Activated CD8-positive, alpha-beta memory T cell treated with anti-CD3 and anti-CD28 coated beads for 48 hours (primary cell): ENCODE results near the gene LRP10.
"Not testable (repeated sequence)": the region's sequence is repeated elsewhere in the genome, so short reads cannot be mapped to it uniquely, and the experiment has no call there.

Experiments used
- DNase-seq, 3 experiments: peaks; one replicate each; pipeline ENCODE4 v3.0.0-alpha.2; 2020; ENCODE audit warnings: low read depth in 2 of 3, low spot score in 2 of 3

LRP10 gene

DNA sequence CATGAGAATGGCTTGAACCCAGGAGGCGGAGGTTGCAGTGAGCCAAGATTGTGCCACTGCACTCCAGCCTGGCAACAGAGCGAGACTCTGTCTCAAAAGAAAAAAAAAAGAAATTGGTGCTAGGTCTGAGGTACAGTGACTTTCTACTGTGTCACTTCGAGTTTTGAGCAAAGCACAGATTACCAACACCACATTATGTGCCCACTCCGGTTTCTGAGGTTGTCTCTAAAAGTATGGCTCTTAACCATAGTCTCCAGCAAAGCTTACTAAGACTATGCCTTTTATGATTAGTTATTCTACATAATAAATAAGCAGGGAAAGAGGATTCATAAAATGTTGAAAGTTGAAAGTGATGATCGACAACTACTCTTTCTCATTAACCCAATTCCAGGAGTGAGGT, 39.4 kb downstream of the LRP10 start:
- no peak for DNase-seq

DNA sequence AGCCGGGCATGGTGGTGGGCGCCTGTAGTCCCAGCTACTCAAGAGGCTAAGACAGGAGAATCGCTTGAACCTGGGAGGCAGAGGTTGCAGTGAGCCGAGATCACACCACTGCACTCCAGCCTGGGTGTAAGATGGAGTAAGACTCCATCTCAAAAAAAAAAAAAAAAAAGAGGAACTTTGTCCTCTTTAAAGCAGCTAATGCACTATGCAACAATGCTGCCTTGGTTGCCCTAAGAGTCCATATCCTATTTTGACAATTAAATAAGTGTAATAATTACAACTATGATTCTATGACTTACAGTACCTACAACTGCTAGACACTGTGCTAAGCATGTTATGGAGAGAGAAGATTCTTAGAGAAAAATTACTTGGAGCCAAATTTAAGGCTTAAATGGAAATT, 43.3 kb downstream of the LRP10 start:
- not testable (repeated sequence) for DNase-seq

DNA sequence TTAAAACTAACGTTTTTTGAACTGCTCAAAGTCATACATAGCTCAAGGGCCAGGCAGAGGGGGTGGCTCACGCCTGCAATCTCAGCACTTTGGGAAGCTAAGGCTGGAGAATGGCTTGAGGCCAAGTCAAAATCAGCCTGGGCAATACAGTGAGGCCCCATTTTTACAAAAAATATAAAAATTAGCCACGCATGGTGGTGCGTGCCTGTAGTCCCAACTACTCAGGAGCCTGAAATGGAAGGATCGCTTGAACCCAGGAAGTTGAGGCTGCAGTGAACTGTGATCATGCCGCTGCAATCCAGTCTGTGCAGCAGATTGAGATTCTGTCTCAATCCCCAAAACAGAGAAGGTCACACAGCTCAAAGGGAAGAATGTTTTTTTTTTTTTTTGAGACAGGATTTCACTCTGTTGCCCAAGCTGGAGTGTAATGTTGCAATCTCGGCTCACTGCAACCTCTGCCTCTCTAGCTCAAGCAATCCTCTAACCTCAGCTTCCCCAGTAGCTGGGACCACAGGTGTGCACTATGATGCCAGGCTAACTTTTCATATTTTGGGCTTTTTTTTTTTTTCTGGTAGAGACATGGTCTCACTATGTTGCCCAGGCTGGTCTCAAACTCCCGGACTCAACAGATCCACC, 44.5 kb downstream of the LRP10 start:
- no peak for DNase-seq

DNA sequence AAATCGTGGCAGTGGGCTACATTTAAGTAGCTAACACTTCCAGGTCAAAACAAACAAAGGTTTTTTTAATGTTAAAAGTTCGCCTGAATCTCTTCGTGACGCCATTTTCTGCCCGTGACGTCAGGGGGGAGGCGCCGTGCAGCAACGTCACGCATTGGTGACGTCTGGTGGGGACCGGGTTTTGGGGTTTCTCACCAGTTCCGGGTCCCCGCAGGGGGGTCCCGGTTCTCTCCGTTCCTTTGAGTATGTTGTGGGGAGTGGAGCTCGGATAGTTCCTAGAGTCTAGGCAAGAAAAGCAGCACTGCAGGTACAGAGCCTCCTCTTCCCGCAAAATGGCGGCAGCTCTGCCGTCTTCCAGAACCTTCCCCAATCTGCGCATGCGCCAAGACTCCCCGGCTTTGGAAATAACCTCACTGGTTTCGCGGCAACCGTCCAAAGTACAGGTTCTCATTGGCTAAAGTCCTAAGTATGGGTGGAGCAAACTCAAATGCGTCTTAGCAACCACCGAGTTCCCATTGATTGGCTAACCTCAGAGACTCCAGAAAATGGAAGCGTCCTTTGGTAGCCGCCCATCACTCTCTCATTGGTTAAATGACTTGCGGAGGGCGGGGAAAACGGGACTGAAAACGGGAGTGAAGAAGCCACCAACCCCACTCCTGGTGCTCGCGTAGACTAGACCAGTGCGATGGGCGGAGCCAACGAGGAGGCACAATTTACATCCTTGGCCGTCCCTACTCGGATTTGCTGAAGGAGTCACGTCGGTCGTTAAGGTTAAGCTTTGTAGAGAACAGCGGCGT, 47.5 kb downstream of the LRP10 start, which contains the start of gene RBM23:
RBM23 (minus strand) TSS at position 346 of the 797 bp plus-strand sequence.
- DNase-seq: peak; percentile 97 to 99 (median 99)

DNA sequence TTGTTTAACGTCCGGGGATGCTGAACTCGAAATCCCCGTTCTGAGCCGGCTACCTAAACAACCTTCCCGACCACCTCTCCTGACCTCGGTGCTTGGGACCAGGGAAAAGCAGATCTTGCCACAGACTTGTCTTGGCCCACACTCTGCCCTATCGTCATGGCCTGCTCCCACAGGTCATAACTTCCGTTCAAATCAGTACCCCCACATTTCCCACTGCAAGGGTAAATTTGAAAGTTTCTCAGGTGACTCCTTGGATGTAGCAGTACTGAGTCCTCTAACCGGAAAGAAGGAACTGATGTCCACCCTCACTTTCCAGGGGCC, 48.0 kb downstream of the LRP10 start:
- DNase-seq: no peak

DNA sequence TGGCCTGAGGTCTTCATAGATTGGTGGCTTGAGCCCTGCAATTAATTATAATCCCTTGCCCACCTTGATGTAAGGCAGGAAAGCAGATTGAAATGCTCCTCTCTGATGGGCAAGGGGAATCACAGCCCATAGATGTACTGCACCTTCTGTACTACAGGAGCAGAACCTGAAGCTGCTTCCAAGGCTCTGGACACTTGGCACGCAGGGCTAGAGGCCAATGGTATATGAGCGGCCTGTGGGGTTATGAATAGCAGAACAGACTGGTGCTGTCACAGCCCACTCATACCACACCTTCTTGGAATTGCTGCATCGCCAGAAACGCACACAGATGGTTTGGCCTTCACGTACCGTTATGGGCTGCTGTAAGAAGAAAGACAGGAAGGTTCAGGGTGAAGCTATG, 49.2 kb downstream of the LRP10 start:
- no peak for DNase-seq

DNA sequence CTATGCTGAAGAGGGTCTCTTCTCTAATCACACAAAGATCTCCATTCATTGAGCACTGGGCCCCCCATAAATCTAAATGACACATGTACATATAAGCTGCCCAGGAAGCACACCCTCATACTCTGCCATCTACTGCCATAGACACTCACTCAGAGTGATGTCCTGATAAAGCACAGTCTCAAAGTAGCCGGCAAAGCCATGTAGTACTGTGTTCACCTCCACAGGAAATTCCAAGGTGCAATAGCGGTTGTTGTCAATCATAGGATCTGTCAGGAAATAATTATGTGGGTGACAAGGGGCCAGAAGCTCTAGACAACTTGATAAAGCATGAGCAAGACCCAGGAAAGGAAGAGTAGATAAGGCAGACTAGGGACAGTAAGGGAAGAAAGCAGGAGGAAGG, 50.8 kb downstream of the LRP10 start:
- no peak for DNase-seq

DNA sequence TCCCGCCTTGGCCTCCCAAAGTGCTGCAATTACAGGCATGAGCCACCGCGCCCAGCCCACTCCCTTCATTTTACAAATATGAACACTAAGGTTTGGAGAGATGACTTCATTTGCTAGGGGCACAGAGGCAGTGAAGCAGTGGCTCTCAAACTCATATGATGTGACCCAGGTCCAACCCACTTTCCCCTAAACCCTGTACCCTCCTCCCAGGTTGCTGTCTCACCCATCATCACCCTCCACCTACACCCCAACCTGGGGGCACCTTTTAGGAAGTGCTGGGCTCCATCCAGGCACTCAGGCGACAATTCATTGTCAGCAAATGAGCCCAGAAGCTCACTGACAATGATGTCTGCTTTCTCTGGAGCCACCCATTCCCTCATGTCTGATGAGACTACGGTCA, 52.2 kb downstream of the LRP10 start:
- DNase-seq: no peak

DNA sequence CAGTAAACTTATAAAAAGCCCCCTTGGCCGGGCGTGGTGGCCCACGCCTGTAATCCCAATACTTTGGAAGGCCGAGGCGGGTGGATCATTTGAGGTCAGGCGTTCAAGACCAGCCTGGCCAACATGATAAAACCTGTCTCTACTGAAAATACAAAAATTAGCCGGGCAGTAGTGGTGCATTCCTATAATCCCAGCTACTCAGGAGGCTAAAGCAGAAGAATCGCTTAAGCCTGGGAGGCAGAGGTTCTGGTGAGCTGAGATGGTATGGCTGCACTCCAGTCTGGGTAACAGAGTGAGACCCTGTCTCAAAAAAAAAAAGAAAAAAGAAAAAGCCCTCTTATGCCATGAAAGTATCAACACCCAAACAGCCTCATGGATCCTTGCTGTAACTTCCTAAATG, 54.0 kb downstream of the LRP10 start:
- no peak for DNase-seq

DNA sequence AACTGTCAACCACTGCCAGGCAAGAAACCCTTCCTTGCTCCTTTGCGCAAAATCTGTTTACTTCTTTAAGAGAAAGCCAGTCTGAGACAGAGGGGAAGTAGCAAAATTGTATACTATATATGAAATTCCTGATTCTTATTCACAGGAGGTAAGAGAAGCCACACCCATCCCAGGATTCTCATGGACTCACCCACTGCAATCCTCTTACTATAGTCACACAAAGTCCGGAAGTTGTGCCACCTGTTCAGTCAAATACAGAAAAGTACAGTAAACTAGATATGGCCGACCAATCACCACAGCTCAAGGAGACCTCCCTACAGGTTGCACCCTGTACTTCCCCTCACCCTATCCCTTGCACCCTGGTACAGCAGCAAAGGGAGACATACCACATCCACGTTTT, 54.8 kb downstream of the LRP10 start:
- no peak for DNase-seq

DNA sequence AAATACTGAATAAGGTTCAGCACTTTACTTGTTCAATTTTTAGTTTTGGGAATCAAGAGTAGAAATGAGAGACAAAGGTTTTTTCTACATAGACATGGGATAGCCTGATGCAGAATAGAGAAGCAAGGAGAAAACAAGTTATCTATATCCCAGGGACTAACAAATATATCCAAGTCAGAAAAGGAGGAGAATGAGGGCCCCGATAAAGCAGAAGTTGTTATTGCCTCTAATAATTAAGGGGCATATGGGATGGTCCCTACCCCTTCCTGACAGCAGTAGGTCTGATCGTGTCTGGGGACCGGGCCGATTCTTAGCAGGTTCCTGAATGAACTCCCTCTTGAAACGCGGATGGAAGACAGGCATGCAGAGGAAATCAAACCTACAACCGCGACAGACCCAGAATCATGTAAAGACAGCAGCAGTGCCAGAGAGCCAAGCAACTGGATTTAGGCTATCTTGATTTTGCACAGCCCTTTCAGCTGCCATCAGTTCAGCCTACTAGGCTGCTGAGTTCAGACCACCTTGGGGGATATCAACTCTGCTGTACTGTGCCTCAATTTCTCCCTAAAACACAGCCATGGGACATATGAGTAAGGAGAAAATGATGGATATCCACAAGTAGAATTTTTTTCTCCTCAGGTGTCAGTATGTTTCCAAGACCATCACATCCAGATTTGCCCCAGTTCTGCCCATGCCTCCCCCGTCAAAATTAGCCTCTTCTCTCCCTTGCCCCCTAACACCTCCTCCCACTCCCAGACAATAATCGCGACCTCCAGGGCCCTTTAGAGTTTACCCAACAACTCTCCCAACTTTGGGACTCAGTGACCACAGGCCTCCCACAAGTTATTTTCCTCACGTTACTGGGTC, 56.9 kb downstream of the LRP10 start:
- no peak for DNase-seq

DNA sequence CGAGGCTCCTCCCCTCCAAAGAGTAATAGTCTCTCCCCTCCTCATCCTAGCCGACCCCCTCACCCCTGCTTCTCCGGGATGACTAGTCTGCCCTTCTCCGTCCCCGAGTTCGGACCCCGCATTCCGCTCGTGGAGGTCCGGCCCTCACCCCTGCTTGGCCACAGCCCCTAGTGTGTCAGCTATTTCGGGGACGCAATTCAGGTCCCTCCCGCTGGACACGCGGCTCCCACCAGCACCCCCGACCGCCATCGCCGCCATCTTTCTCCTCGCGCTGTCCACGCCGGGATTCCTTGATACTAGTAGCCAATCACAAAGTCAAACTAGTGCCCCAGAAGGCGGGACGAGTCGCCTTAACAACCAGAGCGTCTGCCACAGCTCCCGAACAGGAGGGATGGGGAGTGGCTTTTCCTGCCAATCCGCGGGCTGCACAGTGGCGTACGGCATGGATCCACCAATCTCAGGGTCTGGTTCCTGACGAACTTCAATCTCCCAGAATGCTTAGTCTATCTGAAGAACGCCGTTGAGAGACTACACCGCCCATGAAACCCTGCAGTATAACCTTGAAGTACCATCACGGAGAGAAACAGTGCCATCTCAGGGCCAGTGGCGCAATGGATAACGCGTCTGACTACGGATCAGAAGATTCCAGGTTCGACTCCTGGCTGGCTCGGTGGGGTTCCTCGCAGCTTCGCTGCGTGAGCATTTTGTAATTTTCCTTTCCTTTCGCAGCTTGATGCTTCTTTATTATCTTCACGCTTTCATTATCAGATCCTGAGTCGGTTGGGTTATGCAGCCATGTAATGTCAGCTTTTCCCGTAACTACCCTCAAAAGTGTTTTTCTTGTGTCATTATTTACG, 57.8 kb downstream of the LRP10 start, which contains the start of gene PRMT5:
PRMT5 (minus strand) TSS at position 273 of the 857 bp plus-strand sequence; CDS start at position 258, 15 bp downstream.
- peak; percentile 90 to 100 (median 99) for DNase-seq

DNA sequence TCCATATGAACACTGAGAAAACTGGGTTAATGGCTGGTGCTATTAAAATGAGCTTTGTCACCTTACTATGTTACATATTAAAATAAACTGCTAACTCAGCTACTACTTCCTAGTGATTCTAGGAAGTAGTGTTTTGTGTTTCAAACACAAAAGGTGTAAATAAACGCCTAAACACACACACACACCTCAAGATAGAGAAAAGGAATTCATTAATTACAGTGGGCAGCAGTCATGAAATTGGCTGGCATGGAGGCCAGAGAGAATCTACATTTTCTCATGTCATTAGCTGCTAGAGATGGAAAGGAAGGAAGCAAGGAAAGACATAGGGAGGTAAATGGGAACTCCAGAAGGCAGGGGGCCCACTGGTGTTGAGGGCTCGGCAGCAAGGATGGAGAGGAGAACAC, 58.4 kb downstream of the LRP10 start:
- DNase-seq: no peak
